GM12878 (cell line): Measurements from ENCODE around the gene DPP6.
A peak's percentile ranks its signal among the peaks of the same experiment; 100 is the strongest.

ENCODE experiments used
- BHLHE40 ChIP-seq, 2 experiments: fragments of 450-650 bp in 1 of 2; IDR thresholded peaks; 2 replicates each; pipeline ENCODE4 v1.6.1; 2011 to 2017; ENCODE audit warnings: low read depth in 2 of 2, borderline replicate concordance in 1 of 2, improper control_type of control experiment in 1 of 2, low read length in 1 of 2, mild to moderate bottlenecking in 1 of 2
- CHD2 ChIP-seq: IDR thresholded peaks from 2 replicates; pipeline ENCODE4 v1.6.1; 2011; ENCODE audit warnings: low read depth, low read length, improper control_type of control experiment, borderline replicate concordance
- IKZF1 ChIP-seq: fragments of 450-650 bp; conservative IDR thresholded peaks from 2 replicates; pipeline ENCODE4 v1.6.1; 2017; ENCODE audit warnings: antibody characterized with exemption, mild to moderate bottlenecking
- JUNB ChIP-seq: IDR thresholded peaks from 2 replicates; pipeline ENCODE4 v1.6.1; 2016; ENCODE audit warnings: antibody characterized with exemption, mild to moderate bottlenecking
- NBN ChIP-seq: fragments of 450-650 bp; IDR thresholded peaks from 2 replicates; pipeline ENCODE4 v1.6.1; 2016
- POLR2A ChIP-seq: IDR thresholded peaks from 2 replicates; pipeline ENCODE4 v1.6.1; 2011; ENCODE audit warnings: low read depth, mild to moderate bottlenecking, low read length
- RBBP5 ChIP-seq: fragments of 200-600 bp; sonication (generic); conservative IDR thresholded peaks from 2 replicates; pipeline ENCODE4 v1.6.1; 2016
- ZZZ3 ChIP-seq: IDR thresholded peaks from 2 replicates; pipeline ENCODE4 v1.6.1; 2011; ENCODE audit warnings: low read depth; ENCODE audit not compliant: control insufficient read depth, insufficient read length
- TF ChIP-seq, protein P1 (sequence below): fragments of 450-650 bp; IDR thresholded peaks from 2 replicates; pipeline ENCODE4 v1.6.1; 2016; ENCODE audit warnings: mild to moderate bottlenecking
- TF ChIP-seq, protein P2 (sequence below): fragments of 450-650 bp; IDR thresholded peaks from 2 replicates; pipeline ENCODE4 v1.6.1; 2017; ENCODE audit warnings: borderline replicate concordance

DNA sequence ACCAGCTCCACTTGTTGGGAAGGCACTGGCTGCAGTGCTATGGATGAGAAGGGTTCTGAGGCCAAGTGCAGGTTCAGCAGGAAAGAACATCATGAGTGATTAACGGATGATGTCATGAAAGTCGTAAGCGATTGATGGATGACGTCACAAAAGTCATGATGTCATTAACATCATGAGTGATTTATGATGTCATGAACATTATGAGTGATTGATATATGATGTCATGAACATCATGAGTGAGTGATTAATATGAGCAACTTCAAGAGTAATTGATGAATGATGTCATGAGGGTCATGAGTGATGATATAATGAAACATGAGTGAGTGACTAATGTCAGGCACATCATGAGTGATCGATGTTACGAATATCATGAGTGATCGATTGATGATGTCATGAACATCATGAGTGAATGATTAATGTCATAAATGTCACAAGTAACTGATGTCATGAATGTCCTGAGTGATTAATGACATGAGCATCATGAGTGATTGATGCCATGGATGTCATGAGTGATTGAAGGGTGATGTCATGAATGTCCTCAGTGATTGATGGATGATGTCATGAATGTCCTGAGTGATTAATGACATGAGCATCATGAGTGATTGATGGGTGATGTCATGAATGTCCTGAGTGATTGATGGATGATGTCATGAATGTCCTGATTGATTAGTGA, 765.2 kb downstream of the DPP6 start:
- TF ChIP-seq, protein P1, sequence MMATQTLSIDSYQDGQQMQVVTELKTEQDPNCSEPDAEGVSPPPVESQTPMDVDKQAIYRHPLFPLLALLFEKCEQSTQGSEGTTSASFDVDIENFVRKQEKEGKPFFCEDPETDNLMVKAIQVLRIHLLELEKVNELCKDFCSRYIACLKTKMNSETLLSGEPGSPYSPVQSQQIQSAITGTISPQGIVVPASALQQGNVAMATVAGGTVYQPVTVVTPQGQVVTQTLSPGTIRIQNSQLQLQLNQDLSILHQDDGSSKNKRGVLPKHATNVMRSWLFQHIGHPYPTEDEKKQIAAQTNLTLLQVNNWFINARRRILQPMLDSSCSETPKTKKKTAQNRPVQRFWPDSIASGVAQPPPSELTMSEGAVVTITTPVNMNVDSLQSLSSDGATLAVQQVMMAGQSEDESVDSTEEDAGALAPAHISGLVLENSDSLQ, result peak; percentile 51; the same call in 1 of the 2 replicates
- TF ChIP-seq, protein P2, sequence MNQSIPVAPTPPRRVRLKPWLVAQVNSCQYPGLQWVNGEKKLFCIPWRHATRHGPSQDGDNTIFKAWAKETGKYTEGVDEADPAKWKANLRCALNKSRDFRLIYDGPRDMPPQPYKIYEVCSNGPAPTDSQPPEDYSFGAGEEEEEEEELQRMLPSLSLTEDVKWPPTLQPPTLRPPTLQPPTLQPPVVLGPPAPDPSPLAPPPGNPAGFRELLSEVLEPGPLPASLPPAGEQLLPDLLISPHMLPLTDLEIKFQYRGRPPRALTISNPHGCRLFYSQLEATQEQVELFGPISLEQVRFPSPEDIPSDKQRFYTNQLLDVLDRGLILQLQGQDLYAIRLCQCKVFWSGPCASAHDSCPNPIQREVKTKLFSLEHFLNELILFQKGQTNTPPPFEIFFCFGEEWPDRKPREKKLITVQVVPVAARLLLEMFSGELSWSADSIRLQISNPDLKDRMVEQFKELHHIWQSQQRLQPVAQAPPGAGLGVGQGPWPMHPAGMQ, result no peak
- TF ChIP-seq BHLHE40 (IDR thresholded peaks at IDR 0.05; ENCODE audit: borderline replicate concordance in 1 of 2, low read depth in 2 of 2, low read length in 1 of 2) (no peak), IKZF1 (no peak), POLR2A (no peak), NBN (no peak), RBBP5 (no peak), JUNB (no peak), CHD2 (no peak), ZZZ3 (no peak)
